Stimulated activated CD4-positive, alpha-beta T cell treated with anti-CD3 and anti-CD28 coated beads, Interleukin-1b, Interleukin-23, amount 100 ng/mL, for 4 hours (primary cell): Measurements from ENCODE around the gene BMP2K.

Experiments used
- DNase-seq, 2 donors: peaks; one replicate each; pipeline ENCODE4 v3.0.0-alpha.2; 2020; ENCODE audit warnings: low read depth in 2 of 2

The BMP2K gene

DNA sequence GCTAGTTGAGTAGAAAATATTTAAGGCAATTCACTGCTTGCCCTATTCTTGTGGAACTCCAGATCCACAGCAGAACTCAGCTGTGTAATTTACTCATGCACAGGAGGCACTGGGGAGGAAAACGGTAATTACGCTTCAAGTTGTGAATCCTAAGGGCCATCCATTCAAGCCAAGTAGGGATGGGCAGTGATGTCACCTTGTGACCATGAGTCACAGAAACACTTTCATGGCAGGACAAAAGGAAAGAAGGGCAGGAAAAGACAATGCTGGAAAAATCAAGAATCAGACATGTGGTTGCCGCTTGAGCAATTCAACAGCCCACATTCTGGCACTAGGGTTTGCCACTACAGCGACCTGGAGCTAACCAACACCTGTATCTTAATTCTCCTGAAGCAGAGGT, 161.7 kb downstream of the BMP2K start:
- no peak for DNase-seq

DNA sequence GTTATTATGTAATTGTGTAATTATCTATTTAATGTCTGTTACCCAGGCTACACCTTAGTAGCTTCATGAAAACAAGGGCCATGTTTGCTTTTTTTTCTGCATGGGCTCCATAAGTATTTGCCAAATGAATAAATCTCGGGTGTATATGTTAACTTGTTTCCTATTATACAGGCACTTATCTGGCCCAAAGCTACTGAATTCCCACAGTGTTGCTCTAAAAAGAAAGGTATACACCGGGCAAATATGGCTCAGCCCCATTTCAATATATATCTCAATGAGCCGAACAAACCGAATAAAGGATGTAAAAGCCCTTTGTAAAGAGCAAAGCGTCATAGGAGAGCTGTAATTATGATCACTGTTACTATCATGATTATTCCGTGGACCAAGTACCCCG, 162.3 kb downstream of the BMP2K start:
- no peak for DNase-seq

DNA sequence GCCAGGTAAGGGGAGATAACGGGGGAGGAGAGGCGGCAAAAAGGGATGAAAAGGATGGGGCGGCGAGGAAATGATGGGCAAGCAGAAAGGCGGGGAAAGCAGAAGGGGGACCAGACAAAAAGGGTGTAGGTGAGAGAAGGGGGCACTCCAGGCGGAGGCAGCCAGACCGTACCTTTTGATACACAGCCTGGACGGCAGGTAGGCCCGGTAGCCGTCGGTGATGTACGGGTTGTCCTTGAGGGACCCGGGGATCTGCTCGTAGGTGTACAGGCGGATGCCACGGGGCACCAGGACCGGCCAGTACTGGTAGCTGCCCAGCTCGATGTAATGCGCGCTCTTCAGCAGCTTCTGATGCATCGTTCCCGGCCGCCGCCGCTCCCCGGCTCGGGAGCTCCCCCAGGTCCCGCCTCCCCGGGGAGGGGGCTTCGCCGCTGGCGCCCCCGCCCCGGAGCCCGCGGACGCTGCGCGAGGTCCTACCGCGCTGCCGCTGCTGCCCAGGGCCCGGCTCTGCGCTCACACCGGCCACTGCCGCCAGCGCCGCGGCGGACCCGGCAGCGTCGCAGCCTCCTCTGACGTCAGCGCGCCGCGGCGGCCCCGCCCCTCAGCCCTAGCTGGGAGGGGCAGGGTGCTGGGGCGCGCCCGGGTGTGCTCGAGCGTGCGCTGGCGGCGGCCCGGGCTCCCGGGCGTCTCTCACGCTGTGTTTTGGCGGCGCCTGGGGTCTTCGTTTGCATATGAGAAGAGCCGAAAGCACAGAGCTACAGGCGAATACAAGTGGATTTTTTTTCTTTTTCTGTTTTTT, 162.9 kb downstream of the BMP2K start, which contains the start of gene PAQR3:
Gene PAQR3 (minus strand): TSS at position 571 of the 799 bp plus-strand sequence. CDS start 214 bp downstream, at position 357.
- peak; percentile 73 to 87 for DNase-seq

DNA sequence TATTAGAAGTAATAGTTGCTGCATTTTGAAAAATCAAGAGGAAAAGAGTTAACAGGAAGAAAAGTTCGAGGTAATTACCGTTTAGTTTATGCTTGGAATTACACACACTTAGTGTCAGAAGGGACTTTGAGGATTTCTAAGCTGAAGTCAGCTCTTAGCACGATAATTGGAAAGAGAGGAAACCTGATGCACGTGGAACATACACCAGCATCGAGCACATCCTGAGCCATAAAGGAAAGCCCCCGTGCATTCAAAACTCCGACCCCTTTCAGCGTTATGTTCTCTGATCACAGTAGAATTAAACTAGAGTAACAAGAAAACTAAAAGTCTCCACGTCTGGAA, 163.5 kb downstream of the BMP2K start:
- DNase-seq: no peak

DNA sequence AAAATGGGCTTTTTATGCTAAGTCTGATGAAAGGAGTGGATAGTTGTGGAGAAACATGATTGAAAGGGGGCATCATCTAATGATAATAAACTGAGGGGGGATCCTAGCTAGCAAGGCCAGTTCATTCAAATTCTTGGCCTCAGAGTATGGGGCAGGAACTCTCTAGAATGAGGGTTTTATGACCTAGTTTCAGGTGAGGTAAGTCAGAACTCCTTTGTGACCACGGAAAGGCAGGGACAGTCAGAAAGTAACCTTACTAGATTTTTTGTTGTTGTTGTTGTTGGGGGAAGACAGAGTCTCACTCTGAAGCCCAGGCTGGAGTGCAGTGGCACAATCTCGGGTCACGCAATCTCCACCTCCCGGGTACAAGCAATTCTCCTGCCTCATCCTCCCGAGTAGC, 164.6 kb downstream of the BMP2K start:
- DNase-seq: no peak

DNA sequence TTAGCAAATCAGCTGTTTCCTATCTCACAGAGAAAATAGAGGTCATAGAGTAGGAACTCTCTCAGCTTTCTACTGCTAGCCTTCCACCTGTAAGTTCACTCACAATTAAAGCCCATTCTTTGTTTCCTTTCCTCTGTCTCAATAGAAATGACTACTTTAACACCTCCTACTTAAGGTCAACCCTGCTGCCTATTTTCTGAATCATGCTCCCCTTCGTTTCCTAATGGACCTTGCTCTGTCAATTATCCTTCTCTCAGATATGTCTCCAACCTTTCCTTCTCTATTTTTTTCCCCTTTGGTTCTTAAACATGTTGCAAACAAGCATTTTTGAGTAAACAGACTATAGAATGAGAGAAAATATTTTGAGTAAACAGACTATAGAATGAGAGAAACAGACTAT, 168.2 kb downstream of the BMP2K start:
- DNase-seq: no peak

DNA sequence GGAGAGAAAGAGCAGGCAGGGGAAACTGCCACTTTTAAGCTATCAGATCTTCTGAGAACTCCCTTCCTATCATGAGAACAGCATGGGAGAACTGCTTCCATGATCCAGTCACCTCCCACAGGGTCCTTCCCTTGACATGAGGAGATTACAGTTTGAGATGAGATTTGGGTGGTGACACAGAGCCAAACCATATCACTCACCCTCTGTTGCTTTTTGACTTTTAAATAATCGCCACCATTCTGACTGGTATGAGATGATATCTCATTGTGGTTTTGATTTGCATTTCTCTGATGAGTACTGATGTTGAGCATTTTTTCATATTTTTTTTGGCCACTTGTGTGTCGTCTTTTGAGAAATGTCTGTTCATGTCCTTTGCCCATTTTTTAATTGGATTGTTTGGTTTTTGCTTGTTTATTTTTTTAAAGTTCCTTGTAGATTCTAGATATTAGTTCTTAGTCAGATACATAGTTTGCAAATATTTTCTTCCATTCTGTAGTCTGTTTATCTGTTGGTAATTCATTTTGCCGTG, 169.6 kb downstream of the BMP2K start:
- DNase-seq: no peak

DNA sequence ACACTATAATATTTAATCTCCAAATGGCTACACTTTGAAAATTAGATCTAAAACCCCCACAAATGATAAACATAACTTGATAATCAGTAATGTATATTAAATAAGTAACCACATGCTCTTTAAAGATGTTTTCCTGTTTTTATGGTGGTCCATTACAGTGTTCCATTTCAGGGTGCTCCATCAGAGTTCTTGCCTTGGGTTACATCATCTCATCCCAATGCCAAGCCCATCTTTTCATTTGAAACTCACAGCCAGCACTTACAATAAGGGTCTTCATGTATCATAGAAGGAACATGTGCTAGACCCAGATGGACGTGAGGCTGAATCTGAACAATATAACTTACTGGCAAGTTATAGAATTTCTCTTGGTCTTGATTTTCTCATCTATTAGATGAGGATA, 173.6 kb downstream of the BMP2K start:
- no peak for DNase-seq

DNA sequence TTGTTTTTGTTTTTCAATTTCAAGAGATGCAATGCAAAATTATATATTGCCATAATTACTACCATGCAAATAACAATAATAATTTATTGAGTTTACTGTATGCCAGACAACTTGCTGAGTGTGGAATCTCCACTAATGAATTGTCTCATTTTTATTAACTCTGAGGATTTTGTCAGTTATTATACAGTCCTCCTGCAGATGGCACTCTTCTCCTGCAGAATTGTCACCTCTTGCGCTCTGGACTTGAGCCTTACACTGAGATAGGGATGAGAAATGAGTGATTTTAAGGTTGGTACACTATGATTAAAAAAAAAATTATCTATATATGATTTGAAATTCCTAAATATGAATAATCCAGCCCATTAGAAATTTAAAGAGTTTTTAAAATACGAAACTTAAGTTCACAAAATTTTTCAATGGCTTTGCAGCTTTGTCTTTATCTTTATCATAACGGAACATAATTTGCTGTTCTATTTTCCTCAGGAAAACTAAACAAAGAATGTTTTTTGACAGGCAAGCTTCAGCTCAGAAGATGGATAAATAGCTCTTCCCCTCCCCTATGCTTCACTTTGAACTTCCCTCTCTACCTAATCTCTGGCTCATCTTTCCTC, 175.8 kb downstream of the BMP2K start:
- peak in 1 of 2 donors; percentile 28 for DNase-seq

DNA sequence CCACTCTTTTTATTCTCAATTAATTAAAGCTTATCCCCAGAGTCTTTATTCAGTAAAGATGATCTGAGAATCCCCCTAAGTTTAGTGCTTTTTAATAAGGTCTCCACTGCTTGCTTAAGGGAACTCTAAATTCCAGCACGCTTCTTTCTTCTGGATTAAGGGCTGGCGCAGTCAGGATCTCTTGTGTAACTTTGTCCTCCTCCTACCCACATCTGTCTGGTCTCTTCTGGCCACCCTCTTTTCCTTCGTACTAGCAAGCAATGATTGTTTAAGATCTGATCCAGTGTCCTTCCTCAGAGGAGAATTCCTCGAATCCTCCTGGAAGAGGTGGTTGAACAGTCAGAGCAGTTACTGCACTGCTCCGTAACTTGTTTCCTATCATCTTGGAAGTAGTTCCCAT, 177.1 kb downstream of the BMP2K start:
- DNase-seq: no peak

DNA sequence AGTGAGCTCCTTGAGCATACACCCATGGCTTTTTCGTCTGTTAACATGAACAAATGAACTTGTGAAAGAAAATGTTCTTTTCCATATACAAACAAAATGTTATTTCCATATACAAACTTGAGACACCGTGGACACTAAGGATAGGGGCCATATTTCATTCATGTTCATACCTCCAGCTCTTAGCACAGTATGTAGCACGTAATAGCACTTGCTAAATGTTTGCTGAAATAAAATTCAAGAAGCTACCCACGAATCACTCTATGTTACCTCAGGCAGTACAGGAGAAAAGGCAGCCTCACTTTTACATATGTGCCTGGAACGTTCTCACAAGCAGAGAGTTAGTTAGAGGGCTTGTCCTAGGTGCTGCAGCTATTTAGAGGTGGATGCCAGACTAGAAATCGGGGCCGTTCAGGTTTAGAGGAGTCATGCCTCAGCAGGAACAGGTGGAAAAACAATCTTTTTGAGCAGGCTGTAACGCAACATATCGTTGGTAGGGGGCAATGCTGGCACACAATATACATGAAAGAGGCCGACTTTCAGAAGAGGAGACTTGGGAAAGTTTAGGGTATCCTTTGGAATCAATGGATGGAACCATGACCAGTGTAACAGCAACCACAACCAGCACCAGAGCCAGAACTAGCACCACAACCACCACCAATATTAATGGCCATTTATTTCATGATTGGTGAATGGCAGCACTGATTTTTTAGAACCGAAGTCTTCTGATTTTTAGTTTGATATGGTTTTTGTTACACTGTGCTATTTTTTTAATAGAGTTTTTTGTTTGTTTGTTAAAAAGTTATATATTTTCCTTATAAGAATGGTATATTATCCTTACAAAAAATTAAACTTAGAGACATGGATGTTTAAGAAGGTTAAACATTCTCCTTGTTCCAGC, 177.9 kb downstream of the BMP2K start:
- no peak for DNase-seq

DNA sequence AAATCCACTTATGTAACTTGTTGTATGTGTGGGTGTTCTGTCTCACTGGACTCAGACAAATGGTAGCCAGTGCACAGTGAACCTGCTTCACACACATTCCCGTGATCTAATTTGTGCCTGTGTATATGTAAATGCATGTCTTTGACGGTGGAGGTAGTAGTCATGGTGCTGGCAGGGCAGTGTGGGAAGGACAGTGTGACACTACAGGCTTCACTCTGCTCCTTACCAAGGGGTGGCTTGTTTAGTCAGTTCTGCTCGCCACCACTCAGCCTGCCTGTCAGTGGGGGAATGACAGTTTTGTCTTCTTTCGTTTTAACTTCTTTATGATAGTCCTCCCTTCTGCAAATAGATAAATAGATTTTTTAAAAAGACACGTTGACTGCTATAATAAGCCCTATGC, 180.8 kb downstream of the BMP2K start:
- DNase-seq: no peak

DNA sequence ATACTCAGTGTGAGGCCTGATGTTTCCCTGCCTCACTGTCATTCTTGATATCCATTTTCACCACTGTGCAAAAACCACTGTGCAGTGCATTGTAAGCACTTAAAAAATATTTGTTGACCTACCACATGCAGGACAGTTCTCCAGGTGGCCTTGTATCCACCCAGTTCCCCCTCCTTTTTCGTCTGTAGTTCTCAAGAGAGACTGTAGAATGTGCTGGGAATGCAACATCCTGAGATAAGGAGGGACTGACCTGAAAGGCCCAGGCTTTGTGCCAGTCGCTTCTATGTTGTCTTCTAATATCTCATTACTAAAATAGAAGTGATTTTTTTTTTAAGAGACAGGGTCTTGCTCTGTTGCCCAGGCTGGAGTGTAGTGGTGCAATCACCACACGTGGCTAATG, 184.8 kb downstream of the BMP2K start:
- no peak for DNase-seq
